Mesothelial cell of epicardium (in vitro differentiated cells): Measurements from ENCODE around the gene CNTN4. TPM values are rescaled to one million over a fixed set of nuclear protein-coding genes. Genes with fewer than 3 reads are reported as not detected.

Experiments
- DNase-seq, 2 experiments: peaks; one replicate each; pipeline ENCODE4 v3.0.0; 2021; ENCODE audit warnings: low spot score in 2 of 2; ENCODE audit not compliant: unreplicated experiment in 2 of 2
- H3K27ac Mint-ChIP-seq: 2 replicates; pipeline ENCODE4 v1.8.0; 2021; ENCODE audit warnings: mixed read lengths
- H3K27me3 Mint-ChIP-seq: 2 replicates; pipeline ENCODE4 v1.8.0; 2021; ENCODE audit warnings: low read depth, mixed read lengths
- H3K36me3 Mint-ChIP-seq: 2 replicates; pipeline ENCODE4 v1.8.0; 2021; ENCODE audit warnings: mixed read lengths
- H3K4me1 Mint-ChIP-seq: 2 replicates; pipeline ENCODE4 v1.8.0; 2021; ENCODE audit warnings: mixed read lengths
- H3K4me3 Mint-ChIP-seq: 2 replicates; pipeline ENCODE4 v1.8.0; 2021; ENCODE audit warnings: mild to moderate bottlenecking, moderate library complexity, mixed read lengths
- H3K9me3 Mint-ChIP-seq: 2 replicates; pipeline ENCODE4 v1.8.0; 2021; ENCODE audit warnings: mixed read lengths
- total RNA-seq: library from RNA; stranded (reverse); gene quantifications from 3 replicates; pipeline ENCODE4 v1.2.1, GENCODE V29; 2021
- TF ChIP-seq, protein P1 (sequence below): fragments of 200-600 bp; sonication (generic); IDR thresholded peaks from one replicate; pipeline ENCODE4 v1.5.0; 2021; ENCODE audit warnings: antibody characterized with exemption; ENCODE audit not compliant: unreplicated experiment

The CNTN4 gene
- total RNA-seq, 1 donor from 2014 or later: 68.9 TPM

DNA sequence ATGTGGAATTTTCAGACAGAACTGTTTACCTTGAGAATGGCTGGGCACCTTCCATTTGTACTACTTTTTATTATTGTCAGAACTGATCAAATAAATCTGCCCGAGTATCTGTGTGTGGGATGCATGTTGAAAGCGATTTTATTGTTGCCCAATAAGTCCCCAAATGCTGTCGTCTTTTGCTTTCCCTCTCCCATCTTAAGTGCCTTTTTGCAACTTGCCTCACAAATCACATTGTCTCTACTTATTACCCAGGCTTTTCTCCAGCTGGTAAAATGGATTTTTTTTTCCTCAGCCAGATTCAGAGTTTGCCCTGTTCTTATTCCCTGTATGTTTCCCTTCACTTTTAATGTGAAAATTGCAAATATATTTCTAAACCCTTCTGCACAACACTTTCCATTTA, 163.1 kb downstream of the CNTN4 start:
- H3K4me3 Mint-ChIP-seq: no peak overlapping the region
- H3K9me3 Mint-ChIP-seq: peaks cover 41% of the 10 kb centered on the region
- H3K36me3 Mint-ChIP-seq: peaks cover 7% of the 10 kb centered on the region
- no peak for DNase-seq
- H3K27ac Mint-ChIP-seq: no peak overlapping the region
- H3K4me1 Mint-ChIP-seq: no peaks in the 10 kb centered on the region
- H3K27me3 Mint-ChIP-seq: no peaks in the 10 kb centered on the region
- TF ChIP-seq, protein P1, sequence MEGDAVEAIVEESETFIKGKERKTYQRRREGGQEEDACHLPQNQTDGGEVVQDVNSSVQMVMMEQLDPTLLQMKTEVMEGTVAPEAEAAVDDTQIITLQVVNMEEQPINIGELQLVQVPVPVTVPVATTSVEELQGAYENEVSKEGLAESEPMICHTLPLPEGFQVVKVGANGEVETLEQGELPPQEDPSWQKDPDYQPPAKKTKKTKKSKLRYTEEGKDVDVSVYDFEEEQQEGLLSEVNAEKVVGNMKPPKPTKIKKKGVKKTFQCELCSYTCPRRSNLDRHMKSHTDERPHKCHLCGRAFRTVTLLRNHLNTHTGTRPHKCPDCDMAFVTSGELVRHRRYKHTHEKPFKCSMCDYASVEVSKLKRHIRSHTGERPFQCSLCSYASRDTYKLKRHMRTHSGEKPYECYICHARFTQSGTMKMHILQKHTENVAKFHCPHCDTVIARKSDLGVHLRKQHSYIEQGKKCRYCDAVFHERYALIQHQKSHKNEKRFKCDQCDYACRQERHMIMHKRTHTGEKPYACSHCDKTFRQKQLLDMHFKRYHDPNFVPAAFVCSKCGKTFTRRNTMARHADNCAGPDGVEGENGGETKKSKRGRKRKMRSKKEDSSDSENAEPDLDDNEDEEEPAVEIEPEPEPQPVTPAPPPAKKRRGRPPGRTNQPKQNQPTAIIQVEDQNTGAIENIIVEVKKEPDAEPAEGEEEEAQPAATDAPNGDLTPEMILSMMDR: no peak

DNA sequence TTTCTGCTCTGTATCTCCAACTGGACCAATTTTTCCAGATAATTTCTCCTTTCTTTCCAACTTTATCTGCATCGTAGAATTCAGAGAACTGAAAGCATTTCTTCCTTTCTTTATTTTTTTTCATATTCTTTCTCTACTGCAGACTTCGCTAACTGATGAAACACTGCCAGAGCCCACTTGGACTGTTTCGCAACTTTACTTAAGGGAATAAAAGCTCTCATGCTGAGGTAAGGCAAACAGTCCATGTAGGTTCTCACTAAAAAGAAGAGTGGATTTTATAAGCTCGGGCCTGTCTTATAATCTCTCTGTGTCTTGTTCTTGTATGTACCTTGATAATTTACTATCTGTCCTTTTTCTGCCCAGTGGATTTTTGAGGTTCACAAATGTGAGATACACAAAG, 163.5 kb downstream of the CNTN4 start:
- Mint-ChIP-seq H3K4me1 (no peaks in the 10 kb centered on the region), H3K4me3 (no peak overlapping the region), H3K9me3 (peaks cover 36% of the 10 kb centered on the region), H3K27me3 (no peaks in the 10 kb centered on the region), H3K27ac (no peak overlapping the region), H3K36me3 (peaks cover 6% of the 10 kb centered on the region)
- TF ChIP-seq, protein P1: no peak
- DNase-seq: no peak

DNA sequence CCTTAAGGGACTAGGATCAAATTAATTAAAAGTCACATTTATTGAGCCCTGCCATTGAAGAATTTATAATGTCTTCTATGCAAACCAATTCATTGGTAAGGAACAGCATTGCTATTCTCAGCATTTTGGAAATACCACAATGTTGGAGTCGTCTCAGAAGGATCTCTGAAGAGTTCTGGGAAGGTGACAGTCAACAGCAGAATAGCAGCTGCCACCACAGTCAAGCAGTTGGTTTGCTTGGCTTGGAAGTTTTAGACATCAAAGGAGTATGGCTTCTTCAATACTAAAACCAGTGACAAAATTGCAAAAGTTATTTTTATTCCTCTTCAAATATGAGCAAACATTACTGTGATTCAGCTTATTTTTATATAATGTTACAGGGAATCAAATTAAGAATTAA, 167.9 kb downstream of the CNTN4 start:
- H3K9me3 Mint-ChIP-seq: peaks cover 26% of the 10 kb centered on the region
- H3K36me3 Mint-ChIP-seq: peaks cover 6% of the 10 kb centered on the region
- no peaks in the 10 kb centered on the region for H3K27me3 Mint-ChIP-seq
- peaks cover 5% of the 10 kb centered on the region for H3K4me1 Mint-ChIP-seq
- TF ChIP-seq, protein P1: no peak
- no peak for DNase-seq
- no peak overlapping the region for H3K4me3 Mint-ChIP-seq
- no peak overlapping the region for H3K27ac Mint-ChIP-seq

DNA sequence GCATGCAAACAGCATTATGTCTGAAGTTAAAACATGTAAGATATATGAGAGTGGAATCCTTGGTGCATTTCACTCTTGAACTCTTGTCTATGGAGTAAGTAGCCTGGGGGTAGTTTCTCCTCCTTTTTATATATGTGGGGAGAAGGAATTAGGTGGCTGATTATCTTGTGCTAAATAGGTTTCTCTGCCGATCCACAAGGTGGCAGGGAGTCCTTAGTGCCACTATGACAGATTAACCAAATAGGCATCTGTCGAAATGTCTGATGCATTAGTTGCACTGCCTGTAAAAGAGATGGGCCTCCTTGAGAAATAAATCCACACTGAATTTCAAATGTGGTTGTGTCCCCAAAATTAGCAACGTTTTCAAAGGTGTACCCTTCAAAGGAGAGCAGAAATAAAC, 170.1 kb downstream of the CNTN4 start:
- Mint-ChIP-seq H3K4me1 (peaks cover 5% of the 10 kb centered on the region), H3K9me3 (peaks cover 24% of the 10 kb centered on the region), H3K27ac (no peak overlapping the region), H3K4me3 (no peak overlapping the region), H3K27me3 (no peaks in the 10 kb centered on the region), H3K36me3 (peaks cover 6% of the 10 kb centered on the region)
- TF ChIP-seq, protein P1: no peak
- DNase-seq: no peak

DNA sequence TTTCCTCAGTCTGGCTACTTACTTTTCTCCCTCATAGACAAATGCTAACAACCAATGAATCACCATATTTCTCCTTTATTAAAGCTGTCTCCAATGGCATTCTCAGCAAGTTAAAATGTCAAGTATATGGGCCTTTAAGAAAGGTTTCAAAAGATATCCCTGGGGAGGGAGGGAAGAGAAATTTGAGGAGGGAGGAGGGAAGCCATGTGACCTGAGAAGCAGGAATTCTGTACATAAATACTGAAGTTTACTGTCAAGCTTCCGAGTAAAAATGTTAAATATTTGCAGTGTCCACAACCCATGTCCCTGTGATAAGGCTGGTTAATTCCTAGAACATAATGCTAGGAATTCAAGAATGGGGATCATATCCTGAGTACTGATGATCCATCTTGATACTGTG, 175.9 kb downstream of the CNTN4 start:
- no peak for DNase-seq
- TF ChIP-seq, protein P1: no peak
- Mint-ChIP-seq H3K4me1 (peaks cover 8% of the 10 kb centered on the region), H3K36me3 (no peaks in the 10 kb centered on the region), H3K27me3 (no peaks in the 10 kb centered on the region), H3K9me3 (no peaks in the 10 kb centered on the region), H3K27ac (no peak overlapping the region), H3K4me3 (no peak overlapping the region)

DNA sequence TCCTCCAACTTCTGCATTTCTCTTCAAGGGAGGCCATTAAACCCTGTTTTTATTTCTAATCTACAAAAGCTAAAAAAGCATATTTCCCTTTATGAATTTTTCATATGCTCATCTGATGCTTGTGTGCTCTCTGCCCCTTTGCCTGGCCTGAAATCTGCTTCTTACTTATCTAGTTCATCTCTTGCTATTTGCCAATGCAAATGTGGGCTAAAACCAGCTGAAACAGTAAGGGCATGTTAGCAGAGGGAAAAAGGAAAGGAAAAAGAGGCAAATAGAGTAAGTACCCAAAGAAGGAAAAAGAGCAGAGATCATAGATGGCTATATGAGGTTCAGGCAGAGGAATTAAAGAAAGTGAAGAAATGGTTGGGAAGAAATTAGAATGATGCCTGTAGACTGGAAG, 185.2 kb downstream of the CNTN4 start:
- no peak overlapping the region for H3K4me3 Mint-ChIP-seq
- TF ChIP-seq, protein P1: no peak
- no peak for DNase-seq
- H3K4me1 Mint-ChIP-seq: no peaks in the 10 kb centered on the region
- peaks cover 6% of the 10 kb centered on the region for H3K9me3 Mint-ChIP-seq
- no peak overlapping the region for H3K27ac Mint-ChIP-seq
- H3K36me3 Mint-ChIP-seq: no peaks in the 10 kb centered on the region
- H3K27me3 Mint-ChIP-seq: no peaks in the 10 kb centered on the region
